ENCODE data around the gene IL37.

DNA sequence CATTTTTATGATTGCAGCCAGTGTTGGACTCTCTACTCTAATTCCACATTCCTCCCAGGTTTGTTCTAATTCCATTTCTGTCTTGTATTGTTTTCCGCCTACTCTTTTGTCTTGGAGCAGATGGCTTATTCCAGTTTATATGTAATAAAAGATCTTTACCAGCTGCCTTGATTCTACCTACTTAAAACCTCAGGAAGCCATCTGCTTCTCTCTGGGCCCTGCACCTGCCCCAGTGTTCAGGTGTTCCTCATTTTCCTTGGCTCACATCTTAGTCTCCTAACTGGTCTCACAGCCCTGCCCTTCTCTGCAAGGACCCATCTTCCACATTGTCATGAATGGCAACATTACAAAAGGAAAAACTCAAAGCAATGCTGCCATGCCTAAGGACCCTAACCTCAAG lies 21.0 kb upstream of the IL37 start:
- TF ChIP-seq POLR2AphosphoS5 (IDR thresholded peaks at IDR 0.05) = peak; percentile 16 to 67 (median 48)
- TF ChIP-seq, protein P1, sequence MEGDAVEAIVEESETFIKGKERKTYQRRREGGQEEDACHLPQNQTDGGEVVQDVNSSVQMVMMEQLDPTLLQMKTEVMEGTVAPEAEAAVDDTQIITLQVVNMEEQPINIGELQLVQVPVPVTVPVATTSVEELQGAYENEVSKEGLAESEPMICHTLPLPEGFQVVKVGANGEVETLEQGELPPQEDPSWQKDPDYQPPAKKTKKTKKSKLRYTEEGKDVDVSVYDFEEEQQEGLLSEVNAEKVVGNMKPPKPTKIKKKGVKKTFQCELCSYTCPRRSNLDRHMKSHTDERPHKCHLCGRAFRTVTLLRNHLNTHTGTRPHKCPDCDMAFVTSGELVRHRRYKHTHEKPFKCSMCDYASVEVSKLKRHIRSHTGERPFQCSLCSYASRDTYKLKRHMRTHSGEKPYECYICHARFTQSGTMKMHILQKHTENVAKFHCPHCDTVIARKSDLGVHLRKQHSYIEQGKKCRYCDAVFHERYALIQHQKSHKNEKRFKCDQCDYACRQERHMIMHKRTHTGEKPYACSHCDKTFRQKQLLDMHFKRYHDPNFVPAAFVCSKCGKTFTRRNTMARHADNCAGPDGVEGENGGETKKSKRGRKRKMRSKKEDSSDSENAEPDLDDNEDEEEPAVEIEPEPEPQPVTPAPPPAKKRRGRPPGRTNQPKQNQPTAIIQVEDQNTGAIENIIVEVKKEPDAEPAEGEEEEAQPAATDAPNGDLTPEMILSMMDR (IDR thresholded peaks at IDR 0.05) = no peak
- TF ChIP-seq POLR2A (IDR thresholded peaks at IDR 0.05) = no peak
